ENCODE results near the gene SERINC3. TPM values are rescaled to one million over a fixed set of nuclear protein-coding genes. Genes with fewer than 3 reads are reported as not detected.

SERINC3 gene
- total and polyA plus RNA-seq, 5 experiments from 2014 or later: 82.0 to 207 (median 163) TPM

GRCh38 chr20:44456611-44457010, 65.3 kb downstream of the SERINC3 start:
- Mint-ChIP-seq H3K9me3 (no peaks in the 10 kb centered on the region), H3K27ac (peak overlapping the region in 1 of 10 donors; percentile 90), H3K36me3 (no peaks in the 10 kb centered on the region), H3K4me3 (no peak overlapping the region), H3K27me3 (no peaks in the 10 kb centered on the region), H3K4me1 (peaks cover 0 to 2% (median 0%) of the 10 kb centered on the region in 4 donors)
- ATAC-seq (no peak), DNase-seq (no peak)
- POLR2A ChIA-PET: no interaction called here

GRCh38 chr20:44455126-44455525, 66.7 kb downstream of the SERINC3 start:
- no peaks in the 10 kb centered on the region for H3K36me3 Mint-ChIP-seq
- POLR2A ChIA-PET: no interaction called here
- DNase-seq: no peak
- H3K9me3 Mint-ChIP-seq: no peaks in the 10 kb centered on the region
- no peaks in the 10 kb centered on the region for H3K27me3 Mint-ChIP-seq
- no peaks in the 10 kb centered on the region for H3K4me1 Mint-ChIP-seq
- no peak for ATAC-seq
- no peak overlapping the region for H3K4me3 Mint-ChIP-seq
- no peak overlapping the region for H3K27ac Mint-ChIP-seq

- H3K4me3 Mint-ChIP-seq: no peak overlapping the region
- no peaks in the 10 kb centered on the region for H3K4me1 Mint-ChIP-seq
Observed at GRCh38 chr20:44454306-44454963, 67.4 kb downstream of the SERINC3 start.

GRCh38 chr20:44450903-44451450, 70.9 kb downstream of the SERINC3 start:
- Mint-ChIP-seq H3K27ac (peak overlapping the region in 1 of 10 donors; percentile 62), H3K4me3 (no peak overlapping the region), H3K9me3 (no peaks in the 10 kb centered on the region), H3K4me1 (peaks cover 0 to 2% (median 0%) of the 10 kb centered on the region in 4 donors), H3K27me3 (peaks cover 0 to 4% (median 2%) of the 10 kb centered on the region in 5 donors), H3K36me3 (no peaks in the 10 kb centered on the region)
- no peak for DNase-seq
- no peak for ATAC-seq
- POLR2A ChIA-PET: no interaction called here

More at GRCh38 chr20:44454306-44454963, 67.4 kb downstream of the SERINC3 start:
- ATAC-seq (no peak), DNase-seq (no peak)
- POLR2A ChIA-PET: no interaction called here
- no peaks in the 10 kb centered on the region for H3K27me3 Mint-ChIP-seq
- H3K36me3 Mint-ChIP-seq: no peaks in the 10 kb centered on the region
- no peaks in the 10 kb centered on the region for H3K9me3 Mint-ChIP-seq
- no peak overlapping the region for H3K27ac Mint-ChIP-seq

- Mint-ChIP-seq H3K4me1 (peaks cover 0 to 2% (median 0%) of the 10 kb centered on the region in 4 donors), H3K4me3 (no peak overlapping the region), H3K9me3 (no peaks in the 10 kb centered on the region), H3K36me3 (no peaks in the 10 kb centered on the region), H3K27ac (no peak overlapping the region), H3K27me3 (peaks cover 0 to 4% (median 2%) of the 10 kb centered on the region in 5 donors)
- ATAC-seq (no peak), DNase-seq (no peak)
- POLR2A ChIA-PET: interaction anchor here (1.2 kb wide), 1 partner anchor 26 kb away, joined by 5 read pairs; the partner anchor contains the start of gene TTPAL
Observed at GRCh38 chr20:44450281-44450889, 71.5 kb downstream of the SERINC3 start.

- ATAC-seq (no peak), DNase-seq (no peak)
- Mint-ChIP-seq H3K27ac (no peak overlapping the region), H3K27me3 (peaks cover 0 to 4% (median 2%) of the 10 kb centered on the region in 5 donors), H3K4me1 (peaks cover 0 to 2% (median 0%) of the 10 kb centered on the region in 4 donors), H3K9me3 (no peaks in the 10 kb centered on the region), H3K4me3 (no peak overlapping the region), H3K36me3 (no peaks in the 10 kb centered on the region)
- POLR2A ChIA-PET: interaction anchor here (1.2 kb wide), 1 partner anchor 26 kb away, joined by 5 read pairs; the partner anchor contains the start of gene TTPAL
Observed at GRCh38 chr20:44449864-44450263, 72.0 kb downstream of the SERINC3 start.

- Mint-ChIP-seq H3K9me3 (no peaks in the 10 kb centered on the region), H3K36me3 (no peaks in the 10 kb centered on the region), H3K27ac (peak overlapping the region in 1 of 10 donors; percentile 74), H3K4me3 (no peak overlapping the region), H3K4me1 (peaks cover 0 to 2% (median 0%) of the 10 kb centered on the region in 4 donors), H3K27me3 (peaks cover 0 to 4% (median 2%) of the 10 kb centered on the region in 5 donors)
- ATAC-seq (no peak), DNase-seq (no peak)
- POLR2A ChIA-PET: interaction anchor here (1.2 kb wide), 1 partner anchor 27 kb away, joined by 5 read pairs; the partner anchor contains the start of gene TTPAL
Observed at GRCh38 chr20:44448753-44449546, 72.9 kb downstream of the SERINC3 start.

- POLR2A ChIA-PET: no interaction called here
- Mint-ChIP-seq H3K36me3 (no peaks in the 10 kb centered on the region), H3K4me3 (no peak overlapping the region), H3K4me1 (peaks cover 0 to 2% (median 0%) of the 10 kb centered on the region in 4 donors), H3K27ac (peak overlapping the region in 2 of 10 donors; percentile 68 to 74), H3K27me3 (peaks cover 0 to 6% (median 3%) of the 10 kb centered on the region in 5 donors), H3K9me3 (no peaks in the 10 kb centered on the region)
- ATAC-seq: no peak
- no peak for DNase-seq
Observed at GRCh38 chr20:44447827-44448419, 73.9 kb downstream of the SERINC3 start.

Other genes starting within 250 kb of the SERINC3 start
- gene FITM2, start 210.9 kb downstream of the SERINC3 start, total RNA-seq: 1 to 10 TPM; 7.1 to 8.1 TPM
- gene FITM2, start 210.9 kb downstream of the SERINC3 start, polyA plus RNA-seq: 1 to 10 TPM in 2 of 3 donors, under 1 TPM in 1; 0.72 to 2.4 (median 1.2) TPM
- gene R3HDML, start 185.0 kb downstream of the SERINC3 start, total RNA-seq: not detected
- gene R3HDML, start 185.0 kb downstream of the SERINC3 start, polyA plus RNA-seq: not detected
- gene HNF4A, start 166.4 kb downstream of the SERINC3 start, total RNA-seq: not detected
- not detected for gene HNF4A, start 166.4 kb downstream of the SERINC3 start, polyA plus RNA-seq
- 10 to 100 TPM; 17.4 to 19.3 TPM for gene TTPAL, start 46.2 kb downstream of the SERINC3 start, total RNA-seq
- 10 to 100 TPM; 10.5 to 15.3 (median 15.3) TPM for gene TTPAL, start 46.2 kb downstream of the SERINC3 start, polyA plus RNA-seq
- gene PKIG, start 60.5 kb upstream of the SERINC3 start, total RNA-seq: 1 to 10 TPM; 8.2 to 9.0 TPM
- gene PKIG, start 60.5 kb upstream of the SERINC3 start, polyA plus RNA-seq: 1 to 10 TPM; 6.1 to 8.1 (median 6.4) TPM
- gene ADA, start 129.6 kb upstream of the SERINC3 start, total RNA-seq: 10 to 100 TPM; 24.1 to 24.2 TPM
- 10 to 100 TPM; 31.2 to 47.1 (median 38.2) TPM for gene ADA, start 129.6 kb upstream of the SERINC3 start, polyA plus RNA-seq
- gene CCN5, start 193.3 kb upstream of the SERINC3 start, total RNA-seq: not detected
- not detected for gene CCN5, start 193.3 kb upstream of the SERINC3 start, polyA plus RNA-seq
- not detected for gene KCNK15, start 223.8 kb upstream of the SERINC3 start, total RNA-seq
- gene KCNK15, start 223.8 kb upstream of the SERINC3 start, polyA plus RNA-seq: not detected

Data from naive thymus-derived CD8-positive, alpha-beta T cell (primary cell).